ENCODE measurements around the gene EMILIN1.
A peak's percentile ranks its signal among the peaks of the same experiment; 100 is the strongest.
"Not testable (repeated sequence)": the region's sequence is repeated elsewhere in the genome, so short reads cannot be mapped to it uniquely, and the experiment has no call there.

EMILIN1 gene

DNA sequence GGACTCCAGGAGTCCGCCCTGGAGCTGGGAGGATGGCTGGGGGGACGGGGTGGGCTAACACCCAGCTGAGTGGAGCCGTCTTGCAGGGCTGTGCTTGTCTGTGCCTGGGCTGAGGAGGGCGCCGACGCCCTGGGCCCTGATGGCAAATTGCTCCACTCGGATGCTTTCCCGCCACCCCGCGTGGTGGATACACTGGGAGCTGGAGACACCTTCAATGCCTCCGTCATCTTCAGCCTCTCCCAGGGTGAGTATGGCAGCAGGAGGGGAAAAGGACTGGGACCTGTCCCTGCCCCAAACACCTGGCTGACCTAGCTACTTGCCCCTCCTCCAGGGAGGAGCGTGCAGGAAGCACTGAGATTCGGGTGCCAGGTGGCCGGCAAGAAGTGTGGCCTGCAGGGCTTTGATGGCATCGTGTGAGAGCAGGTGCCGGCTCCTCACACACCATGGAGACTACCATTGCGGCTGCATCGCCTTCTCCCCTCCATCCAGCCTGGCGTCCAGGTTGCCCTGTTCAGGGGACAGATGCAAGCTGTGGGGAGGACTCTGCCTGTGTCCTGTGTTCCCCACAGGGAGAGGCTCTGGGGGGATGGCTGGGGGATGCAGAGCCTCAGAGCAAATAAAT lies 21.0 kb downstream of the EMILIN1 start:
- DNase-seq (ENCODE audit: low spot score in 2 of 2): no peak
- Histone ChIP-seq H3K27me3 (ENCODE audit: low read depth) (no peaks in the 10 kb centered on the region), H3K4me1 (0 out of 2 replicates have a peak, but pooled peaks cover 2% of the 10 kb centered on the region), H3K36me3 (replicated peaks) (peaks cover 4% of the 10 kb centered on the region; the same call in 1 of the 2 replicates), H3K9me3 (no peaks in the 10 kb centered on the region), H3K4me3 (no peak overlapping the region)
- in situ Hi-C loops (cut with MboI; ENCODE audit: low sequenced_read_pairs): no loop called here

DNA sequence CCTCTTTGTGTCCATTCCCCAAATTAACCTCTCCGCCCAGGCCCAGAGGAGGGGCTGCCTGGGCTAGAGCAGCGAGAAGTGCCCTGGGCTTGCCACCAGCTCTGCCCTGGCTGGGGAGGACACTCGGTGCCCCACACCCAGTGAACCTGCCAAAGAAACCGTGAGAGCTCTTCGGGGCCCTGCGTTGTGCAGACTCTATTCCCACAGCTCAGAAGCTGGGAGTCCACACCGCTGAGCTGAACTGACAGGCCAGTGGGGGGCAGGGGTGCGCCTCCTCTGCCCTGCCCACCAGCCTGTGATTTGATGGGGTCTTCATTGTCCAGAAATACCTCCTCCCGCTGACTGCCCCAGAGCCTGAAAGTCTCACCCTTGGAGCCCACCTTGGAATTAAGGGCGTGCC lies 21.6 kb downstream of the EMILIN1 start:
- in situ Hi-C loops (cut with MboI; ENCODE audit: low sequenced_read_pairs): loop anchor here (10.0 kb wide), 1 partner anchor 185 kb away; the partner anchor contains the start of gene TRIM54
- Histone ChIP-seq H3K36me3 (replicated peaks) (peaks cover 4% of the 10 kb centered on the region; the same call in 1 of the 2 replicates), H3K27me3 (ENCODE audit: low read depth) (no peaks in the 10 kb centered on the region), H3K4me1 (0 out of 2 replicates have a peak, but pooled peaks cover 2% of the 10 kb centered on the region), H3K9me3 (no peaks in the 10 kb centered on the region), H3K4me3 (no peak overlapping the region)
- DNase-seq (ENCODE audit: low spot score in 2 of 2): no peak

DNA sequence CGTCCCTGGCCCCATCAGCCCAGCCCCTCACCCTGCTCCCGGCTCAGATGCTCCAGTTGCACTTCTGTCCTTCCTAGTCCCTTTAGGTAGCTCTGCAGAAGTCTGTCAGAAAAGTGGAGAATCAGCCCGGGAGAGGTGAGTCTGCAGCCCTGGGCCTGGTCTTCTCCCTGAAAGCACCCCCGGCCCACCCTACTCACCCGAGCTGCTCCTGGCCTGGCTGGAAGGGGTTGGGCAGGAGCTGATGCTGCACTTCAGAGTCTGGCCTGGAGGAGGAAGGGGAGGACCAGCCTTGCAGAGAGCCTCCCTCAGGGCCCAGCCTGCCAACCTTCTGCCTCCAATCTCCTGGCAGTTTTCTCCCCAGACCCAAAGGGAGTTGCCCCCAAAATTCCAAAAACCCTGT lies 23.9 kb downstream of the EMILIN1 start:
- in situ Hi-C loops (cut with MboI; ENCODE audit: low sequenced_read_pairs): loop anchor here (10.0 kb wide), 1 partner anchor 182 kb away; the partner anchor contains the start of gene TRIM54
- DNase-seq (ENCODE audit: low spot score in 2 of 2): no peak

DNA sequence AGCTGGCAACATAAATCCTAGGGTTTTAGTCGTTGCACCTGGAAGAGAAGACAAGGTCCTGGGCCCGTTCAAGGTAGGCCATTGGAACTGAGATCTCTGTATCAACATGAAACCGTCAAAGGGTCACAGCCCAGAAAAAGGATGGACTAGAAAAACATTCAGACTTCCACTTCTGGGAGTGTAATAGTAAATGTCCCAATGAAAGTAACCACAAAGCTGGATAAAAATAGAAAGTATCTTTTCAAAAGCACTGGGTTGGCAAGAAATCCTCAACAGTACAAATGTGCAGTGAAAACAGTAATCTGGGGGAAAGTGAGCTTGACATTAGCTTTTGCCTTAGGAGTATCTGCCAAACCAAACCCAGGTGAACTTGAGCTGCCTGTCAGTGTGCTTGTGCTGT lies 27.6 kb downstream of the EMILIN1 start:
- Histone ChIP-seq H3K4me1 (no peaks in the 10 kb centered on the region), H3K4me3 (no peak overlapping the region), H3K9me3 (no peaks in the 10 kb centered on the region), H3K36me3 (replicated peaks) (no peaks in the 10 kb centered on the region), H3K27me3 (ENCODE audit: low read depth) (no peaks in the 10 kb centered on the region)
- DNase-seq (ENCODE audit: low spot score in 2 of 2): no peak
- in situ Hi-C loops (cut with MboI; ENCODE audit: low sequenced_read_pairs): loop anchor here (10.0 kb wide), 1 partner anchor 179 kb away; the partner anchor contains the start of gene TRIM54

More for the DNA sequence above, 23.9 kb downstream of the EMILIN1 start:
- Histone ChIP-seq H3K4me1 (no peaks in the 10 kb centered on the region), H3K27me3 (ENCODE audit: low read depth) (no peaks in the 10 kb centered on the region), H3K4me3 (no peak overlapping the region), H3K9me3 (no peaks in the 10 kb centered on the region), H3K36me3 (replicated peaks) (peaks cover 4% of the 10 kb centered on the region; the same call in 1 of the 2 replicates)

DNA sequence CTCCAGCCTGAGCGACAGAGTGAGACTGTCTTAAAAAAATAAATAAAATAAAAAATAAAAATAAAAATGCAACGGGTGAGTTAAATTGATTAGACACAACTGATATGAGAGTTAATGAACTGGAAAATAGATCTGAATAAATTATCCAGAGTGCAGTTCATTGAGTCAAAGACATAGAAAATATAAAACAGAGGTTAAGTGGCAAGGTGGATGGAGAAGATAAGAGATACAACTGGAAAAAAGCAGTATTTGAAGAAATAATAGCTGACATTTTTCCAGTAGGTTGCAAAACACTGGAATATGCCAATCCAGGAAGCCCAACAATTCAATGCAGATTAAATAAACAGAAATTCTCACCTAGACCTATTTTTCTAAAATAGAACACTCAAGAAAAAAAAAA lies 29.8 kb downstream of the EMILIN1 start:
- in situ Hi-C loops (cut with MboI; ENCODE audit: low sequenced_read_pairs): loop anchor here (10.0 kb wide), 1 partner anchor 177 kb away; the partner anchor contains the start of gene TRIM54
- H3K27me3 ChIP-seq (ENCODE audit: low read depth): no peaks in the 10 kb centered on the region
- no peaks in the 10 kb centered on the region for H3K9me3 ChIP-seq
- H3K4me3 ChIP-seq: no peak overlapping the region
- no peaks in the 10 kb centered on the region for H3K4me1 ChIP-seq
- no peaks in the 10 kb centered on the region for H3K36me3 ChIP-seq (replicated peaks)
- DNase-seq (ENCODE audit: low spot score in 2 of 2): no peak

DNA sequence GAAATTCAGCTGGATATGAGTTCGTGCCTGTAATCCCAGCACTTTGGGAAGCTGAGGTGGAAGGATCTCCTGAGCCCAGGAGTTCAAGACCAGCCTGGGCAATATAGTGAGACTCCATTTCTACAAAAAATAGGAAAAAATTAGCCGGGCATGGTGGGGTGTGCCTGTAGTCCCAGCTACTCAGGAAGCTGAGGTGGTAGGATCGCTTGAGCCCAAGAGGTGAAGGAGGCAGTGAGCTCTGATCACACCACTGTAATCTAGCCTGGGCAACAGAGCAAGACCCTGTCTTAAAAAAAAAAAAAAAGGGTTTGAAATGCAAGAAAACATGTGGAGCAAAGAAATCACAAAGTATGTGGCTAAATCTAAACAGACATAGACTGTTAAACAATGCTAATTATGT lies 30.7 kb downstream of the EMILIN1 start:
- no peaks in the 10 kb centered on the region for H3K4me1 ChIP-seq
- H3K27me3 ChIP-seq (ENCODE audit: low read depth): no peaks in the 10 kb centered on the region
- H3K9me3 ChIP-seq: no peaks in the 10 kb centered on the region
- no peak overlapping the region for H3K4me3 ChIP-seq
- DNase-seq (ENCODE audit: low spot score in 2 of 2): no peak
- H3K36me3 ChIP-seq (replicated peaks): no peaks in the 10 kb centered on the region
- in situ Hi-C loops (cut with MboI; ENCODE audit: low sequenced_read_pairs): loop anchor here (10.0 kb wide), 1 partner anchor 176 kb away; the partner anchor contains the start of gene TRIM54

DNA sequence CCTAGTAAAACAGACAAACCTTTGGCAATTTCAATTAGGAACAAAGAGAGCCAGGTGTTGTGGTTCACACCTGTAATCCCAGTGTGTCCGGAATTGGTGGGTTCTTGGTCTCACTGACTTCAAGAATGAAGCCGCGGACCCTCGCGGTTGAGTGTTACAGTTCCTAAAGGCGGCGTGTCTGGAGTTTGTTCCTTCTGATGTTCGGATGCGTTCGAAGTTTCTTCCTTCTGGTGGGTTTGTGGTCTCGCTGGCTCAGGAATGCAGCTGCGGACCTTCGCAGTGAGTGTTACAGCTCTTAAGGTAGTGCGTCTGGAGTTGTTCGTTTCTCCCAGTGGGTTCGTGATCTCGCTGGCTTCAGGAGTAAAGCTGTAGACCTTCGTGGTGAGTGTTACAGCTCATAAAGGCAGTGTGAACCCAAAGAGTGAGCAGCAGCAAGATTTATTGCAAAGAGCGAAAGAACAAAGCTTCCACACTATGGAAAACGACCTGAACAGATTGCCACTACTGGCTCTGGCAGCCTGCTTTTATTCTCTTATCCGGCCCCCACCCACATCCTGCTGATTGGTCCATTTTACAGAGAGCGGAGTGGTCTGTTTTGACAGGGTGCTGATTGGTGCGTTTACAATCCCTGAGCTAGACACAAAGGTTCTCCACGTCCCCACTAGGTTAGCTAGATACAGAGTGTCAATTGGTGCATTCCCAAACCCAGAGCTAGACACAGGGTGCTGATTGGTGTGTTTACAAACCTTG lies 32.4 kb downstream of the EMILIN1 start:
- H3K9me3 ChIP-seq; H3K4me3 ChIP-seq; H3K27me3 ChIP-seq (ENCODE audit: low read depth); H3K36me3 ChIP-seq (replicated peaks); in situ Hi-C loops (cut with MboI; ENCODE audit: low sequenced_read_pairs); DNase-seq (ENCODE audit: low spot score in 2 of 2); H3K4me1 ChIP-seq: not testable (repeated sequence)

DNA sequence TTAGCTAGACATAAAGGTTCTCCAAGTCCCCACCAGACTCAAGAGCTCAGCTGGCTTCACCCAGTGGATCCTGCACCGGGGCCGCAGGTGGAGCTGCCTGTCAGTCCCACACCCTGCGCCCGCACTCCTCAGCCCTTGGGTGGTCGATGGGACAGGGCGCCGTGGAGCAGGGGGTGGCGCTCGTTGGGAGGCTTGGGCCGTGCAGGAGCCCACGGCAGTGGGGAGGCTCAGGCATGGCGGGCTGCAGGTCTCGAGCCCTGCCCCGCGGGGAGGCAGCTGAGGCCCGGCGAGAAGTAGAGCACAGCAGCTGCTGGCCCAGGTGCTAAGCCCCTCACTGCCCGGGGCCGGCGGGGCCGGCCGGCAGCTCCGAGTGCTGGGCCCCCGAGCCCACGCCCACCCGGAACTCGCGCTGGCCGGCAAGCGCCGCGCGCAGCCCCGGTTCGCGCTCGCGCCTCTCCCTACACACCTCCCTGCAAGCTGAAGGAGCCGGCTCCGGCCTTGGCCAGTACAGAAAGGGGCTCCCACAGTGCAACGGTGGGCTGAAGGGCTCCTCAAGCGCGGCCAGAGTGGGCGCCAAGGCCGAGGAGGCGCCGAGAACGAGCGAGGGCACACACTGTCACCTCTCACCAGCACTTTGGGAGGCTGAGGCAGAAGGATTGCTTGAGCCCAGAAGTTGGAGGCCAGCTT lies 33.1 kb downstream of the EMILIN1 start:
- H3K9me3 ChIP-seq; H3K27me3 ChIP-seq (ENCODE audit: low read depth); H3K4me1 ChIP-seq; H3K36me3 ChIP-seq (replicated peaks); DNase-seq (ENCODE audit: low spot score in 2 of 2); H3K4me3 ChIP-seq; in situ Hi-C loops (cut with MboI; ENCODE audit: low sequenced_read_pairs): not testable (repeated sequence)

DNA sequence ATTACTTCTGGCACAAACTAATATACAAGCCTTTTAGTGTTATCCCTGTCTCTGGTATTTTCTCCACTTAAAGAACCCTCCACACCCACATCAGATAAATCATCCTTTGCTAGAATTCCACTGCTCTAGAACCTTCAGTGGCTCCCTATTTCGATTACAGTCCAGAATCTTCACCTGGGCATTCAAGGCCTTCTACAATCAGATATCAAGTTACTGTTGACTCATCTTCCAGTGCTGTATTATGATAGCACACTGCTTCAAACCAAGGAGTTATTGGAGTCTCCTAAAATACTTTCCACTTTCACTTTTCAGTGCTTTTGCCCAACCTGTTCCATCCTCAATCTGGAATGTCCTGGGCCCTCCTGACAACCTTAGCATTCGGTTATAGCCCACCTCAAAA lies 37.1 kb downstream of the EMILIN1 start:
- Histone ChIP-seq H3K4me1 (peaks cover 4% of the 10 kb centered on the region), H3K9me3 (no peaks in the 10 kb centered on the region), H3K4me3 (no peak overlapping the region), H3K27me3 (ENCODE audit: low read depth) (no peaks in the 10 kb centered on the region), H3K36me3 (replicated peaks) (no peaks in the 10 kb centered on the region)
- DNase-seq (ENCODE audit: low spot score in 2 of 2): no peak
- in situ Hi-C loops (cut with MboI; ENCODE audit: low sequenced_read_pairs): no loop called here

DNA sequence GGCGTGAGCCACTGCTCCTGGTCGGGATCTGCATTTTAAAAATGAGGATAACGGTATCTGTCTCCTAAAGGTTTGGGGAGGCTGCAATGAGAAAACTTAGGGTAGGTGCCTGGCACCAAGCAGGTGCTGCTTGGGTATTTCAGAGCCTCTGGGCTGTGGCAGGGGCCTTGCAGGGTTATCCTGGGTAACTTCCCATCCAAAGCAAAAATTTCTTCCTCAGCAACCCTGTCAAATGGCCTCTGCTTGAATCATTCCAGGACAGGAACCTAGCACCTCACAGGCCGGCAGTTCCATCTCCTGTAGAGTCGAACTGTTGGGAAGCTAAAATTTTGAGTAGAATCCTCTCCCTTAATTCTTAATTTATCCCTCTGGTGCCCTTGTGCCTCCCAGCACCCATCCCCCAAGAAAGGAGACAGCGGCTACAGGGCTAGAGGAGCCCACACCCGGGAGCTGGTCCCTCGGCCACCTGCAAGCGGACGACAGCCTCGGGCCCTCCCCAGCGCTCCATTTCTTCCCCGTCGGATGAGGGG lies 39.6 kb downstream of the EMILIN1 start:
- H3K27me3 ChIP-seq (ENCODE audit: low read depth): no peaks in the 10 kb centered on the region
- in situ Hi-C loops (cut with MboI; ENCODE audit: low sequenced_read_pairs): no loop called here
- no peaks in the 10 kb centered on the region for H3K36me3 ChIP-seq (replicated peaks)
- H3K9me3 ChIP-seq: no peaks in the 10 kb centered on the region
- no peak for DNase-seq (ENCODE audit: low spot score in 2 of 2)
- H3K4me3 ChIP-seq: peak overlapping the region; percentile 30
- peaks cover 4% of the 10 kb centered on the region for H3K4me1 ChIP-seq

DNA sequence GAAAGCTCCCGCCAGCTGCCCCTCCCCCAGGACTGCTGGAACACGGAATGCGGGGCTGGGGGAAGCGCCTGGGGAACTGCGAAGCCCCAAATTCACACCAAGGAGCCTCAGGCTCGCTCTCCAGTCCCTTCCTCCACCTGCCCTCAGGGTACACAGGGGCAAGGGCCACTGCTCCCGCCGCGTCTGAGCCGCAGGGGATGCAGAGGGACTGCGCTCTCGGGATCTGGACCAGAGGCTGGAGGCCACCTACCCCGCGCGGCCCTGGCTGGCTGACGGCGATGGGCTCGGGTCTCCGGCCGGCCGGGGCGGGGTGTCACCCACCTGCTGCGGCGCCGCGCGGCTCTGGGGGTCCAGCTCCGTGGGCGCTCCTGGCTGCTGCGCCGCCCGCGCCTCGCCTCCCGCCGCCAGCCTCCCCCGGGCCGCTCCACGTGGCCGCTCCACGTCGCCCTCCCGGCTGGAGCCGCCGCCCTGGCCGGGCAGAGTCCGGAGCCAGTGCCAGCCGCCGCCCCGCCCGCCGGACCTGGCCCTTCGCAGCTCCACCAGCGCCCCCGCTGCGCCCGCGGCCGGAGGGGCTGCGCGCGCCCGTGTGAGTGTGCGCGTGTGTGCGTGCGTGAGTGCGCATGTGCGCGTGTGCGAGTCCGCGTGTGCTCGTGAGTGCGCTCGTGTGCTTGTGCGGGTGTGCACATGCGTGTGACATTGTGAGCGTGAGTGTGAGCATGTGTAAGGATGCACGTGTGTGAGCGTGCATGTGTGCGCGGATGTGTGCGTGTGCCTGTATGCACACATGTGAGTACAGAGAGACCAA lies 40.3 kb downstream of the EMILIN1 start, which contains the start of gene CGREF1:
Gene CGREF1, minus strand, starts transcription at position 604 of the 805 bp plus-strand sequence. CDS start 14,762 bp downstream, outside the sequence.
- Histone ChIP-seq H3K27me3 (ENCODE audit: low read depth) (no peaks in the 10 kb centered on the region), H3K4me3 (peak within 1 kb of the TSS; percentile 30), H3K9me3 (no peaks in the 10 kb centered on the region), H3K4me1 (peaks cover 8% of the 10 kb centered on the region), H3K36me3 (replicated peaks) (no peaks in the 10 kb centered on the region)
- peak in 1 of 2 experiments; percentile 58 for DNase-seq (ENCODE audit: low spot score in 2 of 2)
- in situ Hi-C loops (cut with MboI; ENCODE audit: low sequenced_read_pairs): no loop called here

DNA sequence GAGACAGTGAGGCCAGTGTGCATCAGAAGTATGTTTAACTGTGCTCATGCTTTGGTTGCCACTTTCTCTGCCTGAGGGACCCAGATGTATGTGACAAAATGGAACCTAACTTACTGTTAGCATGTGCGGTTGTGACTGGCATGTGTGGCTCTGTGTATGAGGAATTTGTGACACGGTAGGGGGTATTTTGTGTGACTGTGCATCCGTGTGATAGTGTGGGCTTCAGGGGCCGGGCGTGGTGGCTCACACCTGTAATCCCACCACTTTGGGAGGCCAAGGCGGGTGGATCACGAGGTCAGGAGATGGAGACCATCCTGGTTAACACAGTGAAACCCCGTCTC lies 40.9 kb downstream of the EMILIN1 start:
- H3K4me1 ChIP-seq: peaks cover 11% of the 10 kb centered on the region
- DNase-seq (ENCODE audit: low spot score in 2 of 2); in situ Hi-C loops (cut with MboI; ENCODE audit: low sequenced_read_pairs); H3K27me3 ChIP-seq (ENCODE audit: low read depth); H3K4me3 ChIP-seq; H3K9me3 ChIP-seq; H3K36me3 ChIP-seq (replicated peaks): not testable (repeated sequence)

DNA sequence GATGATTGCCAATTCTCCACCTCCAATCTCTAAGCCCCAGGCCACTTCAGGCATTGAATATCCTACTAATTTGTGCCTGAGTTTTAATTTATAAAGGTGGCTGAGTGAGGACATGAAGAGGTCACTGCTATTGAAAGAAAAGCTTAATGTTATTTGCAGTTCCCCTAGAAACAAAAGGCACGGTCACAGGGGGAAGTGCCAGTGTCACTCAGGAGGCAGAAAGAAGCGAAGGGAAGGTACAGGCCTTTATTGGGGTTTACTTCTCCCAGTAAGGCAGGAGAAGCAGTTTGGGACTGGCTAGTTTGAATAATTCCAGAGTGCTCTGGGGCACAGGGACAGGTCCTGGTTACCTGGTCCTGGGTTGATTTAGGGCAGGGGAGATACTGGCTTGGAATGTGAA lies 43.5 kb downstream of the EMILIN1 start:
- H3K4me3 ChIP-seq: no peak overlapping the region
- DNase-seq (ENCODE audit: low spot score in 2 of 2): no peak
- H3K4me1 ChIP-seq: peaks cover 11% of the 10 kb centered on the region
- no peaks in the 10 kb centered on the region for H3K36me3 ChIP-seq (replicated peaks)
- no peaks in the 10 kb centered on the region for H3K9me3 ChIP-seq
- no peaks in the 10 kb centered on the region for H3K27me3 ChIP-seq (ENCODE audit: low read depth)
- in situ Hi-C loops (cut with MboI; ENCODE audit: low sequenced_read_pairs): no loop called here

All from HAP-1 (cell line).